IMR-90 (cell line): ENCODE data around the gene ARHGEF1. TPM values are rescaled to one million over a fixed set of nuclear protein-coding genes. Genes with fewer than 3 reads are reported as not detected.

Source experiments
- ATAC-seq: fragments of 200-7000 bp; cut with Tn5 transposase; 2 replicates; pipeline ENCODE4 v1.9.1; 2020; ENCODE audit warnings: low read depth, mild to moderate bottlenecking, moderate library complexity
- BruUV-seq: library from RNA; stranded (reverse); fragments of 400-500 nt; replicated peaks from 2 replicates; lab custom pipeline; 2021; lab: Mats Ljungman, UMichigan
- CTCF ChIA-PET: fragments of 300-600 bp; formaldehyde crosslinking; extraction: SDS; loops from one replicate; lab custom pipeline; 2021; ENCODE audit warnings: antibody characterized with exemption; lab: Yijun Ruan, JAX
- POLR2A ChIA-PET: fragments of 300-600 bp; sonication (Branson Sonifier 250); formaldehyde crosslinking; loops from one replicate; lab custom pipeline; 2022; ENCODE audit warnings: antibody characterized with exemption; ENCODE audit not compliant: unreplicated experiment; lab: Charles Lee
- DNase-seq: peaks from one replicate; pipeline ENCODE4 v3.0.0; 2013
- H2AFZ ChIP-seq: replicated peaks from 2 replicates; pipeline ENCODE3; 2013; ENCODE audit warnings: low read length, mild to moderate bottlenecking; ENCODE audit not compliant: poor library complexity
- H2AK5ac ChIP-seq: 2 replicates; pipeline ENCODE4 v1.6.1; 2013; ENCODE audit warnings: low read depth, low read length, inconsistent platforms
- H2AK9ac ChIP-seq: replicated peaks from 2 replicates; pipeline ENCODE3; 2013; ENCODE audit warnings: mild to moderate bottlenecking, low read depth, low read length, moderate library complexity; ENCODE audit not compliant: poor library complexity
- H2BK120ac ChIP-seq: 2 replicates; pipeline ENCODE4 v1.6.1; 2013; ENCODE audit warnings: low read depth, low read length, inconsistent platforms
- H2BK15ac ChIP-seq: 3 replicates; pipeline ENCODE4 v1.6.1; 2013; ENCODE audit warnings: low read depth, low read length, inconsistent platforms
- H2BK20ac ChIP-seq: 2 replicates; pipeline ENCODE4 v1.6.1; 2013; ENCODE audit warnings: low read depth, mild to moderate bottlenecking, inconsistent platforms, low read length, moderate library complexity
- H2BK5ac ChIP-seq: 2 replicates; pipeline ENCODE4 v1.6.1; 2013; ENCODE audit warnings: mild to moderate bottlenecking, low read depth, low read length, inconsistent platforms; ENCODE audit not compliant: poor library complexity, severe bottlenecking
- H3K14ac ChIP-seq: replicated peaks from 2 replicates; pipeline ENCODE4 v1.6.1; 2013; ENCODE audit warnings: low read depth, low read length, inconsistent platforms
- H3K18ac ChIP-seq: 2 replicates; pipeline ENCODE4 v1.6.1; 2013; ENCODE audit warnings: low read depth, low read length, control low read depth
- H3K23ac ChIP-seq: 2 replicates; pipeline ENCODE4 v1.6.1; 2013; ENCODE audit warnings: low read depth, low read length, inconsistent platforms
- H3K27ac ChIP-seq: 2 replicates; pipeline ENCODE4 v1.5.1; 2013; ENCODE audit warnings: mild to moderate bottlenecking, control low read depth, low read length; ENCODE audit not compliant: insufficient read depth
- H3K27me3 ChIP-seq: 2 replicates; pipeline ENCODE4 v1.6.1; 2013; ENCODE audit warnings: low read length; ENCODE audit not compliant: control insufficient read depth, insufficient read depth
- H3K36me3 ChIP-seq: 2 replicates; pipeline ENCODE4 v1.6.1; 2013; ENCODE audit warnings: low read length, mixed read lengths; ENCODE audit not compliant: control insufficient read depth, insufficient read depth
- H3K4ac ChIP-seq: 2 replicates; pipeline ENCODE4 v1.6.1; 2013; ENCODE audit warnings: low read depth, low read length, inconsistent platforms
- H3K4me1 ChIP-seq: 2 replicates; pipeline ENCODE4 v1.6.1; 2013; ENCODE audit warnings: low read length, mixed read lengths; ENCODE audit not compliant: control insufficient read depth, insufficient read depth
- H3K4me2 ChIP-seq: 2 replicates; pipeline ENCODE4 v1.6.1; 2013; ENCODE audit warnings: low read depth, mild to moderate bottlenecking, control low read depth, low read length, moderate library complexity
- H3K4me3 ChIP-seq: 2 replicates; pipeline ENCODE4 v1.5.1; 2013; ENCODE audit warnings: low read depth, mild to moderate bottlenecking, control low read depth, low read length, moderate library complexity; ENCODE audit not compliant: insufficient read depth
- H3K56ac ChIP-seq: 2 replicates; pipeline ENCODE4 v1.6.1; 2013; ENCODE audit warnings: low read length, inconsistent platforms; ENCODE audit not compliant: insufficient read depth; ENCODE audit errors: extremely low read depth
- H3K79me1 ChIP-seq, 2 experiments: 2 replicates each; pipeline ENCODE4 v1.6.1; 2013; ENCODE audit warnings: low read length in 2 of 2, inconsistent platforms in 1 of 2, low read depth in 1 of 2
- H3K9ac ChIP-seq: 2 replicates; pipeline ENCODE4 v1.6.1; 2013; ENCODE audit warnings: low read depth, low read length, control low read depth
- H3K9me1 ChIP-seq: 2 replicates; pipeline ENCODE4 v1.6.1; 2013; ENCODE audit warnings: low read length, inconsistent platforms; ENCODE audit not compliant: insufficient read depth
- H3K9me3 ChIP-seq: 2 replicates; pipeline ENCODE4 v1.6.1; 2013; ENCODE audit warnings: low read length; ENCODE audit not compliant: control insufficient read depth, insufficient read depth
- H4K20me1 ChIP-seq: 2 replicates; pipeline ENCODE4 v1.6.1; 2013; ENCODE audit warnings: low read length, inconsistent platforms; ENCODE audit not compliant: insufficient read depth
- H4K5ac ChIP-seq: 2 replicates; pipeline ENCODE4 v1.6.1; 2013; ENCODE audit warnings: mild to moderate bottlenecking, low read depth, low read length, control low read depth
- H4K8ac ChIP-seq, 2 experiments: 2 replicates each; pipeline ENCODE4 v1.6.1; 2013; ENCODE audit warnings: low read depth in 2 of 2, low read length in 2 of 2, control low read depth in 1 of 2, inconsistent platforms in 1 of 2
- H4K91ac ChIP-seq: 2 replicates; pipeline ENCODE4 v1.6.1; 2013; ENCODE audit warnings: low read depth, low read length, inconsistent platforms; ENCODE audit not compliant: insufficient read depth
- BHLHE40 ChIP-seq: fragments of 150-350 bp; IDR thresholded peaks from 2 replicates; pipeline ENCODE4 v1.6.1; 2016; ENCODE audit warnings: mild to moderate bottlenecking, low read depth, low read length
- CEBPB ChIP-seq: IDR thresholded peaks from 2 replicates; pipeline ENCODE4 v1.6.1; 2012; ENCODE audit warnings: low read depth, low read length, improper control_type of control experiment
- CHD1 ChIP-seq: IDR thresholded peaks from 2 replicates; pipeline ENCODE4 v1.6.1; 2012; ENCODE audit warnings: low read depth, low read length, improper control_type of control experiment
- ELK1 ChIP-seq: fragments of 150-350 bp; IDR thresholded peaks from 2 replicates; pipeline ENCODE4 v1.6.1; 2016; ENCODE audit warnings: low read depth, mild to moderate bottlenecking, low read length, moderate library complexity, borderline replicate concordance
- FOS ChIP-seq: fragments of 150-350 bp; IDR thresholded peaks from 2 replicates; pipeline ENCODE4 v1.6.1; 2016; ENCODE audit warnings: low read depth, low read length
- MAFK ChIP-seq: IDR thresholded peaks from 2 replicates; pipeline ENCODE4 v1.6.1; 2012; ENCODE audit warnings: low read depth, low read length, improper control_type of control experiment
- MAZ ChIP-seq: IDR thresholded peaks from 2 replicates; pipeline ENCODE4 v1.6.1; 2012; ENCODE audit warnings: low read depth, mild to moderate bottlenecking, low read length, improper control_type of control experiment, moderate library complexity, borderline replicate concordance
- MXI1 ChIP-seq: IDR thresholded peaks from 2 replicates; pipeline ENCODE4 v1.6.1; 2012; ENCODE audit warnings: low read depth, mild to moderate bottlenecking, low read length, moderate library complexity, borderline replicate concordance
- NFE2L2 ChIP-seq: fragments of 150-350 bp; IDR thresholded peaks from 2 replicates; pipeline ENCODE4 v1.6.1; 2016; ENCODE audit warnings: low read depth, mild to moderate bottlenecking, low read length
- POLR2A ChIP-seq: IDR thresholded peaks from 2 replicates; pipeline ENCODE4 v1.6.1; 2012; ENCODE audit warnings: mild to moderate bottlenecking, low read depth, low read length
- RAD21 ChIP-seq: IDR thresholded peaks from 2 replicates; pipeline ENCODE4 v1.6.1; 2012; ENCODE audit warnings: low read length, improper control_type of control experiment
- RCOR1 ChIP-seq: IDR thresholded peaks from 2 replicates; pipeline ENCODE4 v1.6.1; 2012; ENCODE audit warnings: mild to moderate bottlenecking, low read length, improper control_type of control experiment; ENCODE audit not compliant: insufficient replicate concordance
- RFX5 ChIP-seq: IDR thresholded peaks from 2 replicates; pipeline ENCODE4 v1.8.0; 2012; ENCODE audit warnings: low read depth, mild to moderate bottlenecking, low read length, moderate library complexity
- SMC3 ChIP-seq: fragments of 150-350 bp; IDR thresholded peaks from 2 replicates; pipeline ENCODE4 v1.6.1; 2016; ENCODE audit warnings: low read depth, mild to moderate bottlenecking, antibody characterized with exemption, low read length, moderate library complexity
- USF2 ChIP-seq: fragments of 150-350 bp; IDR thresholded peaks from 2 replicates; pipeline ENCODE4 v1.6.1; 2017; ENCODE audit warnings: mild to moderate bottlenecking, antibody characterized with exemption, low read length, low read depth
- WGBS, 2 experiments: methylation state at CpG; one replicate each; pipeline versions ENCODE4 v1.1.5 to v1.1.7; 2013; ENCODE audit warnings: missing lambda C conversion rate in 2 of 2; ENCODE audit not compliant: insufficient read length in 1 of 2; ENCODE audit errors: extremely low coverage in 2 of 2; 5-methylcytosine and 5-hydroxymethylcytosine counted together
- dilution Hi-C: fragments of 300-500 bp; cut with HindIII; formaldehyde crosslinking; loops from one replicate; pipeline ENCODE4 v1.14.3; 2018; ENCODE audit warnings: low sequenced_read_pairs; ENCODE audit not compliant: unreplicated experiment
- in situ Hi-C: fragments of 300-500 bp; cut with MboI; formaldehyde crosslinking; loops from 3 replicates; pipeline ENCODE4 v1.14.3; 2019; ENCODE audit warnings: low sequenced_read_pairs, inconsistent platforms, mixed read lengths
- intact Hi-C: fragments of 100-400 bp; cut with micrococcal nuclease; formaldehyde crosslinking; loops from 2 replicates; pipeline ENCODE4 v1.10.0; 2022
- polyA plus RNA-seq, 3 experiments: library from polyadenylated mRNA; depleted of rRNA; stranded (reverse); fragments of >200 nt; gene quantifications; 2 replicates each; pipeline ENCODE4 v1.2.3, GENCODE V29; 2012; ENCODE audit warnings: low replicate concordance in 1 of 3
- total RNA-seq: library from RNA; depleted of rRNA; stranded (reverse); fragments of >200 nt; gene quantifications from 2 replicates; pipeline ENCODE4 v1.2.3, GENCODE V29; 2012

Gene ARHGEF1
- total and polyA plus RNA-seq, 2 of the 4 experiments (the other 2 are of a cell fraction): 11.5 to 47.1 TPM

GRCh38 chr19:41904118-41904870 is 21.3 kb downstream of the ARHGEF1 start:
- H3K4me1 ChIP-seq: no peaks in the 10 kb centered on the region
- DNase-seq (no peak), ATAC-seq (no peak)
- ChIA-PET CTCF (no interaction called here), POLR2A (no interaction called here)
- H3K14ac ChIP-seq: no peak overlapping the region
- no peak overlapping the region for H3K4ac ChIP-seq
- no peak overlapping the region for H4K8ac ChIP-seq
- no peak overlapping the region for H2BK20ac ChIP-seq
- H4K5ac ChIP-seq: no peak overlapping the region
- H3K4me3 ChIP-seq: no peak overlapping the region
- dilution Hi-C loops: no loop called here
- H2AK9ac ChIP-seq: peak overlapping the region; percentile 42
- H2BK15ac ChIP-seq: no peak overlapping the region
- no peaks in the 10 kb centered on the region for H3K27me3 ChIP-seq
- WGBS, 2 experiments: 94% methylated on average over 20 of the region's 30 CpGs; no CpG with 5 or more reads in 1 of the 2 experiments
- in situ Hi-C loops: no loop called here
- no peak overlapping the region for H3K4me2 ChIP-seq
- no peak overlapping the region for H3K9ac ChIP-seq
- H4K91ac ChIP-seq: no peak overlapping the region
- no TSS peak for BruUV-seq
- no peak overlapping the region for H2AK5ac ChIP-seq
- no peak overlapping the region for H3K56ac ChIP-seq
- H2BK5ac ChIP-seq: no peak overlapping the region
- no peak overlapping the region for H3K23ac ChIP-seq
- intact Hi-C loops: no loop called here
- H2AFZ ChIP-seq: no peak overlapping the region
- H3K36me3 ChIP-seq: peaks cover 60% of the 10 kb centered on the region
- H3K18ac ChIP-seq: no peak overlapping the region
- H3K79me1 ChIP-seq: 0 out of 4 replicates have a peak, but pooled peaks cover 0 to 3% of the 10 kb centered on the region in 2 experiments
- H3K9me1 ChIP-seq: no peaks in the 10 kb centered on the region
- H4K20me1 ChIP-seq: peaks cover 6% of the 10 kb centered on the region; the same call in 1 of the 2 replicates
- no peak overlapping the region for H2BK120ac ChIP-seq
- H3K9me3 ChIP-seq: no peaks in the 10 kb centered on the region
- no peak overlapping the region for H3K27ac ChIP-seq
- TF ChIP-seq POLR2A (no peak), NFE2L2 (no peak), RFX5 (no peak), ELK1 (no peak), USF2 (no peak), BHLHE40 (no peak), MXI1 (no peak), CHD1 (no peak), RCOR1 (no peak), SMC3 (no peak), CEBPB (no peak), RAD21 (no peak), MAZ (no peak), MAFK (no peak), FOS (no peak)
